ENCODE results near the gene SLC1A4. TPM values are rescaled to one million over a fixed set of nuclear protein-coding genes. Genes with fewer than 3 reads are reported as not detected.

The SLC1A4 gene
- total and polyA plus RNA-seq, 10 of the 15 experiments (the other 5 are each of a cell fraction or from before 2014, with no cell fraction given): 10.8 to 43.2 (median 27.7) TPM

GRCh38 chr2:64999754-65000153 is 10.6 kb downstream of the SLC1A4 start (continued):
- no peak for TF ChIP-seq SKIL (IDR thresholded peaks at IDR 0.05; ENCODE audit: low read depth, poor library complexity, severe bottlenecking)

DNA sequence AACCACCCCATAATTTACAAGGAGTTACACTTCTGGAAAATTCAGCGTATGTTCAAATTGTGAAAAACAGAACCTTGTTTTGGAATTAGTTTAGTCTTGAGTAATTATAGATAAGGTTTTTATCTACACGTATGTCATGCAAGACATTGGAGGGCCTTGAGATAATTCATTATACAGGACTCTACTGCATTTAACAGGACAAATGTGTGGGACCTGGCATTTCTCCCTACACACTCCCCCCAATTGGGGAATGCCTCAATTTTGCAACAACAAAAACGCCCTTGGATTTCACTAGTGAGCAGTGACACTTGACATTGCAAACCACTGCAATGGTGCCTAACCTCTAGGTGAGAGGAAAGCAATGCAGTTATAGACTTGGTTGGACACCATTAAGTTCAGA is 11.4 kb downstream of the SLC1A4 start:
- 93% methylated on average over 3 of the region's 3 CpGs for WGBS (ENCODE audit: insufficient coverage, insufficient replicate concordance, low lambda C conversion rate, missing lambda C conversion rate)
- no peak for DNase-seq (ENCODE audit: low read depth, low spot score)
- BruUV-seq (replicated peaks): no TSS peak
- Histone ChIP-seq H3K27ac (ENCODE audit: control insufficient read depth, insufficient read depth) (no peak overlapping the region), H3K4me1 (ENCODE audit: control insufficient read depth, insufficient read depth, low read length) (no peaks in the 10 kb centered on the region), H2AFZ (ENCODE audit: control insufficient read depth, low read depth, low read length) (no peak overlapping the region), H3K4me3 (no peak overlapping the region), H3K9me3 (replicated peaks; ENCODE audit: control insufficient read depth, insufficient read depth, low read length) (no peaks in the 10 kb centered on the region), H3K9ac (ENCODE audit: control insufficient read depth, insufficient read depth, low read length) (no peak overlapping the region), H4K20me1 (ENCODE audit: control insufficient read depth, insufficient read depth) (no peaks in the 10 kb centered on the region), H3K27me3 (replicated peaks in 1 of 2; ENCODE audit: control insufficient read depth in 2 of 2, insufficient read depth in 2 of 2, low read length in 1 of 2) (no peaks in the 10 kb centered on the region), H3K36me3 (ENCODE audit: control insufficient read depth in 2 of 2, insufficient read depth in 2 of 2, low read length in 1 of 2) (peaks cover 0 to 24% of the 10 kb centered on the region in 2 experiments; a peak in 3 of 4 replicates), H3K4me2 (ENCODE audit: control insufficient read depth, insufficient read depth) (no peak overlapping the region), H3K79me2 (ENCODE audit: control insufficient read depth, insufficient read depth, low read length) (peaks cover 17% of the 10 kb centered on the region)
- in situ Hi-C loops (cut with MboI) (no loop called here), intact Hi-C loops (cut with micrococcal nuclease; ENCODE audit: unreplicated experiment) (no loop called here)
- POLR2A ChIA-PET: no interaction called here
- no peak for FAIRE-seq
- SMC1A ChIA-PET (ENCODE audit: uncharacterized antibody, unreplicated experiment): interaction anchor here (1.4 to 2.5 kb wide), 2 partner anchors 8 to 10 kb away, joined by 4 to 14 read pairs; no protein-coding TSS in a partner anchor
- CTCF ChIA-PET: no interaction called here
- RAD21 ChIA-PET (ENCODE audit: unreplicated experiment): interaction anchor here (0.7 kb wide), 1 partner anchor 82 kb away, joined by 3 read pairs; no protein-coding TSS in a partner anchor
- no peak for ATAC-seq
- TF ChIP-seq SPI1 (IDR thresholded peaks at IDR 0.05; ENCODE audit: borderline replicate concordance, insufficient read depth, low read depth, low read length) (no peak), SUZ12 (IDR thresholded peaks at IDR 0.05; ENCODE audit: unreplicated experiment) (no peak), KAT2A (conservative IDR thresholded peaks at IDR 0.05; ENCODE audit: control insufficient read depth, low read depth, low read length) (no peak), SIN3A (IDR thresholded peaks at IDR 0.05; ENCODE audit: low read depth, low read length) (no peak), ZBED1 (IDR thresholded peaks at IDR 0.05; ENCODE audit: borderline replicate concordance) (no peak), MEF2A (IDR thresholded peaks at IDR 0.05; ENCODE audit: insufficient read depth, low read depth, low read length) (no peak), PBX3 (IDR thresholded peaks at IDR 0.05; ENCODE audit: insufficient replicate concordance, low read depth, low read length) (no peak), HDAC6 (IDR thresholded peaks at IDR 0.05; ENCODE audit: unreplicated experiment) (no peak), MYC (IDR thresholded peaks at IDR 0.05; ENCODE audit: insufficient read depth, insufficient read length, insufficient replicate concordance, low read length, severe bottlenecking) (no peak), CBX5 (IDR thresholded peaks at IDR 0.05; ENCODE audit: low read depth) (no peak), ATF7 (IDR thresholded peaks at IDR 0.05; ENCODE audit: low read depth) (no peak), RB1 (IDR thresholded peaks at IDR 0.05; ENCODE audit: borderline replicate concordance) (no peak), BRCA1 (IDR thresholded peaks at IDR 0.05; ENCODE audit: low read depth, low read length) (no peak), IKZF2 (IDR thresholded peaks at IDR 0.05) (no peak), PML (IDR thresholded peaks at IDR 0.05; ENCODE audit: low read length) (no peak)
- TF ChIP-seq, protein P1, sequence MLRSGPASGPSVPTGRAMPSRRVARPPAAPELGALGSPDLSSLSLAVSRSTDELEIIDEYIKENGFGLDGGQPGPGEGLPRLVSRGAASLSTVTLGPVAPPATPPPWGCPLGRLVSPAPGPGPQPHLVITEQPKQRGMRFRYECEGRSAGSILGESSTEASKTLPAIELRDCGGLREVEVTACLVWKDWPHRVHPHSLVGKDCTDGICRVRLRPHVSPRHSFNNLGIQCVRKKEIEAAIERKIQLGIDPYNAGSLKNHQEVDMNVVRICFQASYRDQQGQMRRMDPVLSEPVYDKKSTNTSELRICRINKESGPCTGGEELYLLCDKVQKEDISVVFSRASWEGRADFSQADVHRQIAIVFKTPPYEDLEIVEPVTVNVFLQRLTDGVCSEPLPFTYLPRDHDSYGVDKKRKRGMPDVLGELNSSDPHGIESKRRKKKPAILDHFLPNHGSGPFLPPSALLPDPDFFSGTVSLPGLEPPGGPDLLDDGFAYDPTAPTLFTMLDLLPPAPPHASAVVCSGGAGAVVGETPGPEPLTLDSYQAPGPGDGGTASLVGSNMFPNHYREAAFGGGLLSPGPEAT (IDR thresholded peaks at IDR 0.05; ENCODE audit: low read depth): no peak
- TF ChIP-seq, protein P2, sequence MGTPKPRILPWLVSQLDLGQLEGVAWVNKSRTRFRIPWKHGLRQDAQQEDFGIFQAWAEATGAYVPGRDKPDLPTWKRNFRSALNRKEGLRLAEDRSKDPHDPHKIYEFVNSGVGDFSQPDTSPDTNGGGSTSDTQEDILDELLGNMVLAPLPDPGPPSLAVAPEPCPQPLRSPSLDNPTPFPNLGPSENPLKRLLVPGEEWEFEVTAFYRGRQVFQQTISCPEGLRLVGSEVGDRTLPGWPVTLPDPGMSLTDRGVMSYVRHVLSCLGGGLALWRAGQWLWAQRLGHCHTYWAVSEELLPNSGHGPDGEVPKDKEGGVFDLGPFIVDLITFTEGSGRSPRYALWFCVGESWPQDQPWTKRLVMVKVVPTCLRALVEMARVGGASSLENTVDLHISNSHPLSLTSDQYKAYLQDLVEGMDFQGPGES (IDR thresholded peaks at IDR 0.05): no peak

Data from GM12878 (cell line).